ENCODE data around the gene SEPTIN2.

DNA sequence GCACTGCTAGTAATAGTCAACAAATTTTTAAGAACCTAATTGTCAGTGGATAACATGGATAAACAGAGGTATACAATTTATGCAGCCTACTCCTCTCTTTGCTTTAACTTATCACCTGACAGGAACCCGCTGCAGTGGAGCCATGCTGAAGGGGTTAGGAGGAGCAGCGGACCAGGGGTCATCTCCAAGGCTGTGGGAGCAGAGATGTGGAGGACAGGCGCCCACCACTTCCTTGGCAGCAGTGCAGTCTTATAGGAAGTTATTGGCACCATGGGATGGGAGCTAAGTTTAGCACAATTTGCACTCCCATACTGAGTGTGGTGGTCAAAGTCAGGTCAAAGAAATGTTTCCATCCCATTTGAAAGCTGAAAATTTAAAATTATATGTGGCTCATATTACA is 35.9 kb upstream of the SEPTIN2 start:
- TF ChIP-seq FOXA1 (IDR thresholded peaks at IDR 0.05) (no peak), L3MBTL2 (conservative IDR thresholded peaks at IDR 0.05) (no peak), NFRKB (IDR thresholded peaks at IDR 0.05) (no peak), ELF4 (IDR thresholded peaks at IDR 0.05) (no peak), SP1 (IDR thresholded peaks at IDR 0.05) (no peak), FOXM1 (IDR thresholded peaks at IDR 0.05; ENCODE audit: borderline replicate concordance) (no peak), FOXK2 (IDR thresholded peaks at IDR 0.05) (no peak), BHLHE40 (IDR thresholded peaks at IDR 0.05; ENCODE audit: borderline replicate concordance) (no peak), SUZ12 (IDR thresholded peaks at IDR 0.05) (no peak)
- TF ChIP-seq, protein P1, sequence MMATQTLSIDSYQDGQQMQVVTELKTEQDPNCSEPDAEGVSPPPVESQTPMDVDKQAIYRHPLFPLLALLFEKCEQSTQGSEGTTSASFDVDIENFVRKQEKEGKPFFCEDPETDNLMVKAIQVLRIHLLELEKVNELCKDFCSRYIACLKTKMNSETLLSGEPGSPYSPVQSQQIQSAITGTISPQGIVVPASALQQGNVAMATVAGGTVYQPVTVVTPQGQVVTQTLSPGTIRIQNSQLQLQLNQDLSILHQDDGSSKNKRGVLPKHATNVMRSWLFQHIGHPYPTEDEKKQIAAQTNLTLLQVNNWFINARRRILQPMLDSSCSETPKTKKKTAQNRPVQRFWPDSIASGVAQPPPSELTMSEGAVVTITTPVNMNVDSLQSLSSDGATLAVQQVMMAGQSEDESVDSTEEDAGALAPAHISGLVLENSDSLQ (IDR thresholded peaks at IDR 0.05): no peak

All from HEK293T (cell line).